A549 (cell line): ENCODE results near the gene CCR2. TPM values are rescaled to one million over a fixed set of nuclear protein-coding genes. Genes with fewer than 3 reads are reported as not detected.
A peak's percentile ranks its signal among the peaks of the same experiment; 100 is the strongest.
"Not testable (repeated sequence)": the region's sequence is repeated elsewhere in the genome, so short reads cannot be mapped to it uniquely, and the experiment has no call there.

Experiments
- ATAC-seq, 2 experiments: fragments of 200-7000 bp in 1 of 2; fragments of >200 bp in 1 of 2; cut with Nextera tagmentation in 1 of 2; cut with Tn5 transposase in 1 of 2; 3 replicates each; pipeline versions ENCODE4 v1.8.0 to v1.9.1; 2018 to 2020; ENCODE audit warnings: mild to moderate bottlenecking in 1 of 2, moderate library complexity in 1 of 2
- CTCF ChIA-PET: fragments of 300-600 bp; sonication (Branson Sonifier 250); formaldehyde crosslinking; extraction: SDS; loops from one replicate; lab custom pipeline; 2021; ENCODE audit warnings: antibody characterized with exemption, inconsistent platforms; lab: Yijun Ruan, JAX
- POLR2A ChIA-PET: fragments of 350-600 bp; formaldehyde crosslinking; extraction: SDS; loops from one replicate; lab custom pipeline; 2021; ENCODE audit warnings: antibody characterized with exemption, inconsistent platforms; lab: Yijun Ruan, JAX
- DNase-seq, 2 experiments: peaks; one replicate each; pipeline versions ENCODE4 v3.0.0 to v3.0.0-alpha.2; 2011 to 2016; ENCODE audit warnings: low read depth in 1 of 2, low spot score in 1 of 2
- FAIRE-seq: peaks from 2 replicates; lab custom pipeline; 2011; peaks lifted over from hg19 to GRCh38; lab: Jason Lieb, UNC
- H3K27ac ChIP-seq, 2 experiments: fragments of >200 bp; sonication (Bioruptor Twin); formaldehyde crosslinking; 3 replicates each; pipeline ENCODE4 v1.5.1; 2016 to 2017
- H3K4me1 ChIP-seq: fragments of >200 bp; sonication (Bioruptor Twin); formaldehyde crosslinking; 3 replicates; pipeline ENCODE4 v1.6.1; 2016
- H3K4me2 ChIP-seq: fragments of >200 bp; sonication (Bioruptor Twin); formaldehyde crosslinking; 3 replicates; pipeline ENCODE4 v1.6.1; 2016
- H3K4me3 ChIP-seq: fragments of >200 bp; sonication (Bioruptor Twin); formaldehyde crosslinking; 3 replicates; pipeline ENCODE4 v1.5.1; 2016
- H3K9me3 ChIP-seq: fragments of >200 bp; sonication (Bioruptor Twin); formaldehyde crosslinking; 3 replicates; pipeline ENCODE4 v1.6.1; 2016
- CBX8 ChIP-seq: fragments of 200-600 bp; sonication (generic); IDR thresholded peaks from 2 replicates; pipeline ENCODE4 v1.6.1; 2016
- FOSL2 ChIP-seq, 2 experiments: fragments of 450-650 bp in 1 of 2; fragments of >200 bp in 1 of 2; sonication (Bioruptor Twin) in 1 of 2; formaldehyde crosslinking; IDR thresholded peaks; 2 replicates each; pipeline versions ENCODE4 v1.5.0 to v1.6.1; 2016 to 2020; ENCODE audit warnings: mild to moderate bottlenecking in 1 of 2, moderate library complexity in 1 of 2
- JUN ChIP-seq, 2 experiments: fragments of >200 bp; sonication (Bioruptor Twin); formaldehyde crosslinking; IDR thresholded peaks; 2 replicates in 1 of 2; 3 replicates in 1 of 2; pipeline ENCODE4 v1.6.1; 2016 to 2017
- MAZ ChIP-seq: fragments of 150-350 bp; IDR thresholded peaks from 2 replicates; pipeline ENCODE4 v1.6.1; 2014; ENCODE audit warnings: antibody characterized with exemption, low read depth, low read length, borderline replicate concordance
- MYC ChIP-seq: IDR thresholded peaks from 2 replicates; pipeline ENCODE4 v1.6.1; 2012; ENCODE audit warnings: mild to moderate bottlenecking, inconsistent platforms, low read length, improper control_type of control experiment, borderline replicate concordance
- NFE2L2 ChIP-seq: fragments of 150-350 bp; conservative IDR thresholded peaks from 2 replicates; pipeline ENCODE4 v1.6.1; 2014; ENCODE audit warnings: low read length
- POLR2AphosphoS2 ChIP-seq: conservative IDR thresholded peaks from 2 replicates; pipeline ENCODE4 v1.6.1; 2012; ENCODE audit warnings: low read length, improper control_type of control experiment, inconsistent platforms
- RCOR1 ChIP-seq: fragments of 150-350 bp; IDR thresholded peaks from 2 replicates; pipeline ENCODE4 v1.6.1; 2014; ENCODE audit warnings: antibody characterized with exemption, low read length, low read depth
- SMC3 ChIP-seq: fragments of >200 bp; sonication (Bioruptor Twin); formaldehyde crosslinking; IDR thresholded peaks from 3 replicates; pipeline ENCODE4 v1.6.1; 2018; ENCODE audit warnings: inconsistent platforms
- ZSCAN20 ChIP-seq: fragments of 250-450 bp; sonication (Bioruptor Pico); IDR thresholded peaks from 2 replicates; pipeline ENCODE4 v1.8.0; 2022; ENCODE audit warnings: mild to moderate bottlenecking, moderate library complexity
- whole genome bisulfite sequencing: methylation state at CpG from one replicate; pipeline ENCODE4 v1.1.6; 2017; ENCODE audit errors: missing lambda C conversion rate; 5-methylcytosine and 5-hydroxymethylcytosine counted together
- polyA plus RNA-seq, 4 experiments: library from polyadenylated mRNA; depleted of rRNA in 3 of 4; stranded (reverse); fragments of >200 nt; fragmentation: RNase III in 1 of 4; extraction: RNeasy Plus Mini Kit Qiagen cat#74134 plus additional on column Dnase treatment in 1 of 4; gene quantifications; 2 replicates in 3 of 4; 3 replicates in 1 of 4; pipeline ENCODE4 v1.2.3, GENCODE V29; 2011 to 2017
- TF ChIP-seq, protein P1 (sequence below): fragments of >200 bp; sonication (Bioruptor Twin); formaldehyde crosslinking; IDR thresholded peaks from 3 replicates; pipeline ENCODE4 v1.5.1; 2016
- TF ChIP-seq, protein P2 (sequence below): IDR thresholded peaks from 2 replicates; pipeline ENCODE4 v1.6.1; 2012

The CCR2 gene
- polyA plus RNA-seq, 2 of the 4 experiments (the other 2 are of a cell fraction), result not detected

DNA sequence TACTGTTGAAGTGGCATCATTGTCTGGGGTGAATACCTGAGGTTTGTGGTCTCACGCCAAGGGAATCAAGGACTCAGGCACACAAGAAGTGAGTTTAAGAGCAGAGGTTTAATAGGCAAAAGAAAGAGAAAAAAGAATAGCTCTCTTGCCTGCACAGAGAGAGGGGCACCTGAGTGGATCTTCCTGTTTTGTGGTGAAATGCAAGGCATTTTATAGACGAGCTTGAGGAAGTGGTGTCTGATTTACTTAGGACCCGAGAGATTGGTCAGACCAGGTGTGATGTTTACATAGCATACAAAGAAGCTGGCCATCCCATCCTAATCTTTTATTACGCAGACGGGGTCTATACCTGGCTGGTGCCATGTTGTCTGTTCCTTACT lies 30.0 kb downstream of the CCR2 start:
- Histone ChIP-seq H3K4me3 (no peak overlapping the region), H3K27ac (no peak overlapping the region), H3K4me2 (no peak overlapping the region), H3K4me1 (no peaks in the 10 kb centered on the region), H3K9me3 (no peaks in the 10 kb centered on the region)
- ATAC-seq (no peak), DNase-seq (no peak), FAIRE-seq (no peak)
- 41% methylated on average over 5 of the region's 5 CpGs for WGBS
- TF ChIP-seq, protein P1, sequence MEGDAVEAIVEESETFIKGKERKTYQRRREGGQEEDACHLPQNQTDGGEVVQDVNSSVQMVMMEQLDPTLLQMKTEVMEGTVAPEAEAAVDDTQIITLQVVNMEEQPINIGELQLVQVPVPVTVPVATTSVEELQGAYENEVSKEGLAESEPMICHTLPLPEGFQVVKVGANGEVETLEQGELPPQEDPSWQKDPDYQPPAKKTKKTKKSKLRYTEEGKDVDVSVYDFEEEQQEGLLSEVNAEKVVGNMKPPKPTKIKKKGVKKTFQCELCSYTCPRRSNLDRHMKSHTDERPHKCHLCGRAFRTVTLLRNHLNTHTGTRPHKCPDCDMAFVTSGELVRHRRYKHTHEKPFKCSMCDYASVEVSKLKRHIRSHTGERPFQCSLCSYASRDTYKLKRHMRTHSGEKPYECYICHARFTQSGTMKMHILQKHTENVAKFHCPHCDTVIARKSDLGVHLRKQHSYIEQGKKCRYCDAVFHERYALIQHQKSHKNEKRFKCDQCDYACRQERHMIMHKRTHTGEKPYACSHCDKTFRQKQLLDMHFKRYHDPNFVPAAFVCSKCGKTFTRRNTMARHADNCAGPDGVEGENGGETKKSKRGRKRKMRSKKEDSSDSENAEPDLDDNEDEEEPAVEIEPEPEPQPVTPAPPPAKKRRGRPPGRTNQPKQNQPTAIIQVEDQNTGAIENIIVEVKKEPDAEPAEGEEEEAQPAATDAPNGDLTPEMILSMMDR, result no peak
- TF ChIP-seq CBX8 (no peak), SMC3 (no peak), POLR2AphosphoS2 (no peak), ZSCAN20 (CRISPR knock-in tag) (no peak), MYC (no peak), RCOR1 (no peak)
- POLR2A ChIA-PET, result no interaction called here
- CTCF ChIA-PET, result no interaction called here

DNA sequence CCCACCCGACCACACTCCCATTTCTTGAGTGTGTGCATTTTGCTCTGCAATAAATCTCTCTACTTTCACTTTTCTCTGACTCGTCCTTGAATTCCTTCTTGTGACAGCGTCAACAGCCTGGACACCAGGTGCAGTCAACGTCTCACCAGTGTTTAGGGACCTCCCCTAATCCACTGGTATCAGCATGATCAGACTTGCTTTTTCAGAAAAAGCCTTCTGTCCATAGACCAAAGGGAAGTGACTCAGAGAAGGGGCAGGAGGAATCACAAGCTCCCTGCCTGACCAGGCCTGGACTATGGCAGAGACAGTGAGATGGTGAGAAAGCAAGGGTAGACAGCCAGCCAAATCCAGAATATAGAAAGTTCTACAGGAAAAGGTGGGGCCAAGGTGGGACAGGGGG lies 32.3 kb downstream of the CCR2 start:
- Histone ChIP-seq H3K9me3 (no peaks in the 10 kb centered on the region), H3K4me2 (no peak overlapping the region), H3K4me1 (no peaks in the 10 kb centered on the region), H3K4me3 (no peak overlapping the region), H3K27ac (no peak overlapping the region)
- 12% methylated on average over 4 of the region's 4 CpGs for WGBS
- FAIRE-seq (no peak), DNase-seq (peak in 1 of 2 experiments; percentile 10), ATAC-seq (no peak)
- ChIA-PET CTCF (interaction anchor here (0.8 kb wide), 1 partner anchor 8 kb away, joined by 3 read pairs; no protein-coding TSS in a partner anchor), POLR2A (no interaction called here)
- TF ChIP-seq MAZ (no peak), JUN (IDR thresholded peaks at IDR 0.05) (no peak)

DNA sequence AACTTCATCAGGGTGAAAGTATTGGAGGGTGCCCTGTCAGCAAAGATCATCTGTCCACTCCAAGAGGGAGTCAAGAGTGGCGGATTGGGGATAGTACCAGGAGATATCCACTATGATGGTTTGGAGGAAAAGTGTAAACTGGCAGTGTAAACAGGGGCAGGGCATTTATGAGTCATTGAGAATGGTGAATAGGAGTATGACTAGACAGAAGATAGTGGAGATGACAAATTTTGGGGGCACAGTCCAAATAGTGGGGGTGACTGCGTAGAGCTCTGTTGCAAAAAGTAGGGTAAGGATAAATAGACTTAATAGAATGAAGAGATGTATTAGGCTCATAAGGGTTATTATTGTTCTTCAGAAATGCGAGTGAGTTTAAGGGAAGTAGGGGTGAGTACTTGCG lies 34.9 kb downstream of the CCR2 start:
- H3K4me2 ChIP-seq, DNase-seq, H3K9me3 ChIP-seq, CTCF ChIA-PET, H3K4me3 ChIP-seq, POLR2A ChIA-PET, ATAC-seq, H3K27ac ChIP-seq, H3K4me1 ChIP-seq, FAIRE-seq: not testable (repeated sequence)
- WGBS, result 84% methylated on average over 4 of the region's 4 CpGs

DNA sequence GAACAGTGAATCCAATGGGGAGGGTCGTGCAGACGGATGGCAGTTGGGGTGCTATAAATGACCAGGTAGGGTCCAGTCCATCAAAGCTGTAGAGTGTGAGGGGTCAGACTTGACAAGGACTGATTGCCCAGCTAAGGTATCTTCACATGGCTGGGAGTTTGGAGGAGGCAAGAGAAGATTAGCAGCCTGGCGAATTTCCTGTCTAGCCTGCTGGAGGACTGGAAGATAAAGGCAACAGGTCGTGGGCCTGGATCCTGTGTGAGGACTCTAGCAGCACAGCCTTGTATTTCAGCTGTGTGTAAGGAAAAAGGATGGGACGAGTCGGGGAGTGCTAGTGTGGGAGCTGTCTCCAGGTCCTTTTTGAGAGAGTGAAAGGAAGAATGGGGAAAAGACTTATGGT lies 35.4 kb downstream of the CCR2 start:
- Histone ChIP-seq H3K4me2 (no peak overlapping the region), H3K9me3 (no peaks in the 10 kb centered on the region), H3K4me1 (no peaks in the 10 kb centered on the region), H3K27ac (no peak overlapping the region), H3K4me3 (no peak overlapping the region)
- DNase-seq (no peak), ATAC-seq (no peak), FAIRE-seq (no peak)
- POLR2A ChIA-PET, result no interaction called here
- CTCF ChIA-PET, result no interaction called here
- TF ChIP-seq CBX8, result no peak
- no peak for TF ChIP-seq FOSL2 (IDR thresholded peaks at IDR 0.05)
- no peak for TF ChIP-seq FOSL2 (CRISPR knock-in tag; IDR thresholded peaks at IDR 0.05)
- no peak for TF ChIP-seq NFE2L2
- TF ChIP-seq, protein P2, sequence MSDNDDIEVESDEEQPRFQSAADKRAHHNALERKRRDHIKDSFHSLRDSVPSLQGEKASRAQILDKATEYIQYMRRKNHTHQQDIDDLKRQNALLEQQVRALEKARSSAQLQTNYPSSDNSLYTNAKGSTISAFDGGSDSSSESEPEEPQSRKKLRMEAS, result no peak
- 59% methylated on average over 6 of the region's 6 CpGs for WGBS

DNA sequence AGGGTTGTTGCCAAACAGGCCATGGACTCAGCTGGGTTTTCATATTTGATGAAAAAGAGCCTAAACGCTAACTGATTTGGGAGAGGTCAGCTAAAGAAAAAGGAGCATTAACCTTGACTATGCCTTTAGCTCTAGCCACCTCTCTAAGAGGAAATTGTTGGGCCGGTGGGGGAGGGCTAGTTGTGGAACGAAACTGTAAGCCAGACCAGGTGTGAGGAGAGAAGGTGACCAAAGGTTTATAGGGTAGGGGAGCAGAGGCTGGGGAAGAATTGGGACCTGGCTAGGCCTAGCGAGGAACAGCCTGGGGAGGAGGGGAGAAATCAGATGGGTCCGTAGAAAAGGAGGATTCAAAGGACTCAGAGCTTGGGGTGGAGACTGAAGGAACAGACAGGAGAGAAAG lies 37.6 kb downstream of the CCR2 start:
- CTCF ChIA-PET, result interaction anchor here (0.7 kb wide), 1 partner anchor 25 kb away, joined by 3 read pairs; no protein-coding TSS in a partner anchor
- ATAC-seq, result not testable (repeated sequence)

More for the DNA sequence above, 37.6 kb downstream of the CCR2 start:
- WGBS, result 71% methylated on average over 5 of the region's 5 CpGs
- DNase-seq, H3K4me3 ChIP-seq, H3K4me2 ChIP-seq, POLR2A ChIA-PET, H3K27ac ChIP-seq, H3K4me1 ChIP-seq, H3K9me3 ChIP-seq, FAIRE-seq: not testable (repeated sequence)
